K562 (cell line): ENCODE measurements around the gene KCNIP2. TPM values are rescaled to one million over a fixed set of nuclear protein-coding genes. Genes with fewer than 3 reads are reported as not detected.

Experiments used
- CREM ChIP-seq: IDR thresholded peaks from 2 replicates; pipeline ENCODE4 v1.6.1; 2014; ENCODE audit warnings: antibody characterized with exemption, low read depth
- ELF2 ChIP-seq: fragments of 250-450 bp; sonication (Bioruptor Pico); IDR thresholded peaks from 2 replicates; pipeline ENCODE4 v1.5.0; 2021; ENCODE audit warnings: mild to moderate bottlenecking
- EP400 ChIP-seq: fragments of 450-650 bp; IDR thresholded peaks from 2 replicates; pipeline ENCODE4 v1.6.1; 2017; ENCODE audit warnings: antibody characterized with exemption, mild to moderate bottlenecking, moderate library complexity
- ETV6 ChIP-seq, 3 experiments: fragments of 150-350 bp in 1 of 3; sonication (generic) in 1 of 3; formaldehyde crosslinking in 1 of 3; IDR thresholded peaks; 2 replicates each; pipeline versions ENCODE4 v1.6.1 to v1.8.0; 2014 to 2022; ENCODE audit warnings: borderline replicate concordance in 2 of 3, low read depth in 2 of 3, antibody characterized with exemption in 1 of 3, low read length in 1 of 3, mild to moderate bottlenecking in 1 of 3, missing genetic modification reagents in 1 of 3
- GTF2F1 ChIP-seq: IDR thresholded peaks from 2 replicates; pipeline ENCODE4 v1.6.1; 2011; ENCODE audit warnings: low read depth, low read length, improper control_type of control experiment
- HMGN3 ChIP-seq: IDR thresholded peaks from 2 replicates; pipeline ENCODE4 v1.6.1; 2011; ENCODE audit warnings: borderline replicate concordance, low read depth, mild to moderate bottlenecking, mixed read lengths, low read length; ENCODE audit not compliant: insufficient read length; ENCODE audit errors: extremely low read depth
- KLF16 ChIP-seq: IDR thresholded peaks from 2 replicates; pipeline ENCODE4 v1.6.1; 2016; ENCODE audit warnings: antibody characterized with exemption
- MCM2 ChIP-seq: fragments of 450-650 bp; IDR thresholded peaks from 2 replicates; pipeline ENCODE4 v1.6.1; 2017; ENCODE audit warnings: low read depth, mild to moderate bottlenecking
- NFRKB ChIP-seq: fragments of 450-650 bp; IDR thresholded peaks from 2 replicates; pipeline ENCODE4 v1.6.1; 2016; ENCODE audit warnings: low read depth
- POLR2AphosphoS5 ChIP-seq: IDR thresholded peaks from 2 replicates; pipeline ENCODE4 v1.6.1; 2011; ENCODE audit warnings: mild to moderate bottlenecking, low read depth, low read length, moderate library complexity; ENCODE audit not compliant: control insufficient read depth, insufficient read depth
- RBM22 ChIP-seq: fragments of 200-400 bp; formaldehyde crosslinking; IDR thresholded peaks from 2 replicates; pipeline ENCODE4 v1.6.1; 2018; ENCODE audit warnings: low read length, low read depth; ENCODE audit not compliant: poor library complexity, severe bottlenecking
- SMAD1 ChIP-seq: fragments of 150-350 bp; IDR thresholded peaks from 2 replicates; pipeline ENCODE4 v1.6.1; 2014; ENCODE audit warnings: low read length, low read depth; ENCODE audit not compliant: partially characterized antibody
- SOX6 ChIP-seq: fragments of 450-650 bp; IDR thresholded peaks from 2 replicates; pipeline ENCODE4 v1.6.1; 2014; ENCODE audit warnings: mild to moderate bottlenecking
- TRIM28 ChIP-seq: fragments of 450-650 bp; IDR thresholded peaks from 2 replicates; pipeline ENCODE4 v1.6.1; 2017
- ZNF589 ChIP-seq: fragments of 200-800 bp; sonication (Bioruptor generic); IDR thresholded peaks from 2 replicates; pipeline ENCODE4 v1.6.1; 2016; ENCODE audit warnings: low read depth, missing genetic modification characterization, missing compliant biosample characterization
- polyA plus RNA-seq, 8 experiments: library from polyadenylated mRNA; depleted of rRNA in 4 of 8; stranded (reverse) in 5 of 8; unstranded in 3 of 8; fragments of >200 nt; fragmentation: Nextera tagmentation in 2 of 8; fragmentation: Illumina TruSeq in 1 of 8; extraction: Ambion mirVana in 2 of 8; extraction: Trizol in 1 of 8; gene quantifications; 2 replicates each; pipeline versions ENCODE4 v1.2.1 to v1.2.3, GENCODE V29; 2011 to 2014; ENCODE audit warnings: inconsistent platforms in 1 of 8, missing spikeins in 1 of 8
- total RNA-seq, 7 experiments: library from RNA; depleted of rRNA in 6 of 7; stranded (reverse); fragments of >200 nt in 6 of 7; fragmentation: Illumina TruSeq in 2 of 7; extraction: Trizol in 2 of 7; gene quantifications; 2 replicates each; pipeline versions ENCODE4 v1.2.1 to v1.2.3, GENCODE V29; 2011 to 2021; ENCODE audit warnings: low replicate concordance in 1 of 7
- TF ChIP-seq, protein P1 (sequence below), 2 experiments: fragments of 450-650 bp; IDR thresholded peaks; 2 replicates each; pipeline ENCODE4 v1.6.1; 2016
- TF ChIP-seq, protein P2 (sequence below): IDR thresholded peaks from 3 replicates; pipeline ENCODE4 v1.6.1; 2011; ENCODE audit warnings: borderline replicate concordance, mild to moderate bottlenecking; ENCODE audit not compliant: insufficient read length, insufficient read depth
- TF ChIP-seq, protein P3 (sequence below): fragments of 250-450 bp; sonication (Bioruptor Pico); IDR thresholded peaks from 2 replicates; pipeline ENCODE4 v1.5.0; 2022; ENCODE audit warnings: mild to moderate bottlenecking
- TF ChIP-seq, protein P4 (sequence below): IDR thresholded peaks from 2 replicates; pipeline ENCODE4 v1.6.1; 2012; ENCODE audit warnings: low read depth, low read length, improper control_type of control experiment, borderline replicate concordance

The KCNIP2 gene
- total and polyA plus RNA-seq, 9 of the 15 experiments (the other 6 are each of a cell fraction or from before 2014, with no cell fraction given) = 2.5 to 7.6 (median 4.1) TPM

DNA sequence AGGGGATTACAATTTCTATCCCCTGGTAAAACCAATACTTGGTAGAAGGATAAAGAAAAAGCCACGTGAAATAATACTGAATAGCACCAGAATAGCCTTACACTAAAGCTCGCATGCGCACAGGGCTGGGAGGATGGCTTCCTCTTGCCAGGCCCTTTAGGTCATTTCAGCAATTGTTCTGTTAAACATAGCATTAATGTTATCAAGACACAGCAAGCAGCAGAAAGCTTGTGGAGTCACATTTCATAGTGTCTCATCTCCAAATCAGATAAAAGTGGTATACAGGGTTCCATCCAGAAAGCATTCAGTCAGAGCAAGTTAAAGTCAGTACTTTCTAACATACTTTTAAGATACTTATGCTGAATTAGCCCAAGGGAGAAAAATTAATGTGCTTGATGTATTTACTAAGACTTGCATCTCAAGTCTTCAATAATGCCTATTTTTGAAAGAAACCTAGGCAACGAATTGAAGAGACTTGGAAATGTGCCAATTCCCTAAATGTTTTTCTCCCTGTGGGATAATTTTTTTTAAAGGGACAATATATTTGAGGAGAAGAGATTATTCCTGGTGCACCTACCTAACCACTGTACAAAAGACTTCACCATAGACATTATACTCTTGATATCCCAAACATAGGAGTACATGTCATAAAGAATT, 46.1 kb downstream of the KCNIP2 start (continued):
- TF ChIP-seq, protein P1, sequence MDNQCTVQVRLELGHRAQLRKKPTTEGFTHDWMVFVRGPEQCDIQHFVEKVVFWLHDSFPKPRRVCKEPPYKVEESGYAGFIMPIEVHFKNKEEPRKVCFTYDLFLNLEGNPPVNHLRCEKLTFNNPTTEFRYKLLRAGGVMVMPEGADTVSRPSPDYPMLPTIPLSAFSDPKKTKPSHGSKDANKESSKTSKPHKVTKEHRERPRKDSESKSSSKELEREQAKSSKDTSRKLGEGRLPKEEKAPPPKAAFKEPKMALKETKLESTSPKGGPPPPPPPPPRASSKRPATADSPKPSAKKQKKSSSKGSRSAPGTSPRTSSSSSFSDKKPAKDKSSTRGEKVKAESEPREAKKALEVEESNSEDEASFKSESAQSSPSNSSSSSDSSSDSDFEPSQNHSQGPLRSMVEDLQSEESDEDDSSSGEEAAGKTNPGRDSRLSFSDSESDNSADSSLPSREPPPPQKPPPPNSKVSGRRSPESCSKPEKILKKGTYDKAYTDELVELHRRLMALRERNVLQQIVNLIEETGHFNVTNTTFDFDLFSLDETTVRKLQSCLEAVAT (IDR thresholded peaks at IDR 0.05) = no peak
- TF ChIP-seq NFRKB (no peak), RBM22 (no peak), CREM (no peak), ELF2 (CRISPR knock-in tag) (no peak), GTF2F1 (no peak), POLR2AphosphoS5 (no peak), ZNF589 (CRISPR knock-in tag) (no peak), KLF16 (no peak), SMAD1 (no peak), SOX6 (peak; percentile 77), TRIM28 (no peak), MCM2 (no peak), ETV6 (IDR thresholded peaks at IDR 0.05; ENCODE audit: borderline replicate concordance in 1 of 2, low read depth in 2 of 2, low read length in 1 of 2) (no peak), ETV6 (CRISPR knock-in tag; IDR thresholded peaks at IDR 0.05; ENCODE audit: borderline replicate concordance) (no peak), EP400 (no peak), HMGN3 (no peak)
- TF ChIP-seq, protein P2, sequence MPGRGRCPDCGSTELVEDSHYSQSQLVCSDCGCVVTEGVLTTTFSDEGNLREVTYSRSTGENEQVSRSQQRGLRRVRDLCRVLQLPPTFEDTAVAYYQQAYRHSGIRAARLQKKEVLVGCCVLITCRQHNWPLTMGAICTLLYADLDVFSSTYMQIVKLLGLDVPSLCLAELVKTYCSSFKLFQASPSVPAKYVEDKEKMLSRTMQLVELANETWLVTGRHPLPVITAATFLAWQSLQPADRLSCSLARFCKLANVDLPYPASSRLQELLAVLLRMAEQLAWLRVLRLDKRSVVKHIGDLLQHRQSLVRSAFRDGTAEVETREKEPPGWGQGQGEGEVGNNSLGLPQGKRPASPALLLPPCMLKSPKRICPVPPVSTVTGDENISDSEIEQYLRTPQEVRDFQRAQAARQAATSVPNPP = no peak
- TF ChIP-seq, protein P3, sequence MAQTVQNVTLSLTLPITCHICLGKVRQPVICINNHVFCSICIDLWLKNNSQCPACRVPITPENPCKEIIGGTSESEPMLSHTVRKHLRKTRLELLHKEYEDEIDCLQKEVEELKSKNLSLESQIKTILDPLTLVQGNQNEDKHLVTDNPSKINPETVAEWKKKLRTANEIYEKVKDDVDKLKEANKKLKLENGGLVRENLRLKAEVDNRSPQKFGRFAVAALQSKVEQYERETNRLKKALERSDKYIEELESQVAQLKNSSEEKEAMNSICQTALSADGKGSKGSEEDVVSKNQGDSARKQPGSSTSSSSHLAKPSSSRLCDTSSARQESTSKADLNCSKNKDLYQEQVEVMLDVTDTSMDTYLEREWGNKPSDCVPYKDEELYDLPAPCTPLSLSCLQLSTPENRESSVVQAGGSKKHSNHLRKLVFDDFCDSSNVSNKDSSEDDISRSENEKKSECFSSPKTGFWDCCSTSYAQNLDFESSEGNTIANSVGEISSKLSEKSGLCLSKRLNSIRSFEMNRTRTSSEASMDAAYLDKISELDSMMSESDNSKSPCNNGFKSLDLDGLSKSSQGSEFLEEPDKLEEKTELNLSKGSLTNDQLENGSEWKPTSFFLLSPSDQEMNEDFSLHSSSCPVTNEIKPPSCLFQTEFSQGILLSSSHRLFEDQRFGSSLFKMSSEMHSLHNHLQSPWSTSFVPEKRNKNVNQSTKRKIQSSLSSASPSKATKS (CRISPR knock-in tag) = no peak
- TF ChIP-seq, protein P4, sequence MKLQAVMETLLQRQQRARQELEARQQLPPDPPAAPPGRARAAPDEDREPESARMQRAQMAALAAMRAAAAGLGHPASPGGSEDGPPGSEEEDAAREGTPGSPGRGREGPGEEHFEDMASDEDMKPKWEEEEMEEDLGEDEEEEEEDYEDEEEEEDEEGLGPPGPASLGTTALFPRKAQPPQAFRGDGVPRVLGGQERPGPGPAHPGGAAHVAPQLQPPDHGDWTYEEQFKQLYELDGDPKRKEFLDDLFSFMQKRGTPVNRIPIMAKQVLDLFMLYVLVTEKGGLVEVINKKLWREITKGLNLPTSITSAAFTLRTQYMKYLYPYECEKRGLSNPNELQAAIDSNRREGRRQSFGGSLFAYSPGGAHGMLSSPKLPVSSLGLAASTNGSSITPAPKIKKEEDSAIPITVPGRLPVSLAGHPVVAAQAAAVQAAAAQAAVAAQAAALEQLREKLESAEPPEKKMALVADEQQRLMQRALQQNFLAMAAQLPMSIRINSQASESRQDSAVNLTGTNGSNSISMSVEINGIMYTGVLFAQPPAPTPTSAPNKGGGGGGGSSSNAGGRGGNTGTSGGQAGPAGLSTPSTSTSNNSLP = peak; percentile 42; the same call in 1 of the 2 replicates
